ENCODE results near the gene SUSD3. TPM values are rescaled to one million over a fixed set of nuclear protein-coding genes. Genes with fewer than 3 reads are reported as not detected.
A peak's percentile ranks its signal among the peaks of the same experiment; 100 is the strongest.

SUSD3 gene
- total and polyA plus RNA-seq, 11 donors: 0.29 to 5.2 (median 0.53) TPM; not detected in 3

- 66 to 74% (median 70%) methylated on average over 13 to 18 of the region's 18 CpGs for WGBS, 4 donors
- DNase-seq: peak in 3 of 5 donors; percentile 15 to 47 (median 22)
- no peaks in the 10 kb centered on the region for H3K27me3 ChIP-seq
- intact Hi-C loops (cut with DNase I): loop anchor here in 1 of 10 donors (10.0 kb wide), 2 partner anchors 68 to 118 kb away; no protein-coding TSS in a partner anchor
- no peaks in the 10 kb centered on the region for H3K9me3 ChIP-seq
- peak in 1 of 4 donors; percentile 22 for ATAC-seq
- no peaks in the 10 kb centered on the region for H3K36me3 ChIP-seq
- peaks cover 0 to 14% (median 0%) of the 10 kb centered on the region in 12 donors for H3K4me1 ChIP-seq
- H3K27ac ChIP-seq: peak overlapping the region in 1 of 12 donors; percentile 18
- TF ChIP-seq POLR2A (IDR thresholded peaks at IDR 0.05): no peak
- TF ChIP-seq, protein P1, sequence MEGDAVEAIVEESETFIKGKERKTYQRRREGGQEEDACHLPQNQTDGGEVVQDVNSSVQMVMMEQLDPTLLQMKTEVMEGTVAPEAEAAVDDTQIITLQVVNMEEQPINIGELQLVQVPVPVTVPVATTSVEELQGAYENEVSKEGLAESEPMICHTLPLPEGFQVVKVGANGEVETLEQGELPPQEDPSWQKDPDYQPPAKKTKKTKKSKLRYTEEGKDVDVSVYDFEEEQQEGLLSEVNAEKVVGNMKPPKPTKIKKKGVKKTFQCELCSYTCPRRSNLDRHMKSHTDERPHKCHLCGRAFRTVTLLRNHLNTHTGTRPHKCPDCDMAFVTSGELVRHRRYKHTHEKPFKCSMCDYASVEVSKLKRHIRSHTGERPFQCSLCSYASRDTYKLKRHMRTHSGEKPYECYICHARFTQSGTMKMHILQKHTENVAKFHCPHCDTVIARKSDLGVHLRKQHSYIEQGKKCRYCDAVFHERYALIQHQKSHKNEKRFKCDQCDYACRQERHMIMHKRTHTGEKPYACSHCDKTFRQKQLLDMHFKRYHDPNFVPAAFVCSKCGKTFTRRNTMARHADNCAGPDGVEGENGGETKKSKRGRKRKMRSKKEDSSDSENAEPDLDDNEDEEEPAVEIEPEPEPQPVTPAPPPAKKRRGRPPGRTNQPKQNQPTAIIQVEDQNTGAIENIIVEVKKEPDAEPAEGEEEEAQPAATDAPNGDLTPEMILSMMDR (IDR thresholded peaks at IDR 0.05): no peak
- H3K4me3 ChIP-seq: no peak overlapping the region
Observed at GRCh38 chr9:93082841-93083411, 24.4 kb downstream of the SUSD3 start.

- intact Hi-C loops (cut with DNase I): loop anchor here in 1 of 10 donors (10.0 kb wide), 2 partner anchors 69 to 119 kb away; no protein-coding TSS in a partner anchor
- no peak overlapping the region for H3K4me3 ChIP-seq
- TF ChIP-seq POLR2A (IDR thresholded peaks at IDR 0.05): no peak
- TF ChIP-seq, protein P1 (IDR thresholded peaks at IDR 0.05): no peak
- peaks cover 0 to 14% (median 0%) of the 10 kb centered on the region in 12 donors for H3K4me1 ChIP-seq
- H3K36me3 ChIP-seq: no peaks in the 10 kb centered on the region
- DNase-seq (peak in 3 of 5 donors; percentile 9 to 33 (median 15)), ATAC-seq (no peak)
- H3K27me3 ChIP-seq: no peaks in the 10 kb centered on the region
- H3K9me3 ChIP-seq: no peaks in the 10 kb centered on the region
- 88 to 93% (median 92%) methylated on average over 8 of the region's 8 CpGs for WGBS, 4 donors
- H3K27ac ChIP-seq: peak overlapping the region in 1 of 12 donors; percentile 18
Observed at GRCh38 chr9:93083592-93084470, 25.3 kb downstream of the SUSD3 start.

DNA sequence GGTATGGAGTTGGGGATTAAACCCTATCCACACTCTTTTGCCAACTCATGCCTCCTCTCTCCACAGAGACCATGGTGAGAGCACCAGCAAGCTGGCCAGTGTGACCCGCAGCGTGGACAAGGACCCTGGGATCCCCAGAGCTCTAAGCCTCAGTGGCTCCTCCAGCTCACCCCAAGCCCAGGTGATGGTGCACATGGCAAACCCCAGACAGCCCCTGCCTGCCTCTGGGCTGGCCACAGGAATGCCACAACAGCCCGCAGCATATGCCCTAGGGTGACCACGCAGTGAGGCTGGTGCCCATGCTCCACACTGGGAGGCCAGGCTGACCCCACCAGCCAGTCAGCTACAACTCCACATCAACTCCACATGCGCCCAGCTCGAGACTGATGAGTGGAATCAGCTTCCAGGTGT is 26.0 kb downstream of the SUSD3 start:
- WGBS, 4 donors: 94 to 98% (median 96%) methylated on average over 2 to 6 of the region's 6 CpGs
- H3K4me1 ChIP-seq: peaks cover 0 to 14% (median 0%) of the 10 kb centered on the region in 12 donors
- H3K27me3 ChIP-seq: no peaks in the 10 kb centered on the region
- intact Hi-C loops (cut with DNase I): loop anchor here in 1 of 10 donors (10.0 kb wide), 2 partner anchors 70 to 120 kb away; no protein-coding TSS in a partner anchor
- no peaks in the 10 kb centered on the region for H3K9me3 ChIP-seq
- no peak overlapping the region for H3K4me3 ChIP-seq
- H3K27ac ChIP-seq: no peak overlapping the region
- no peak for ATAC-seq
- H3K36me3 ChIP-seq: no peaks in the 10 kb centered on the region
- peak in 3 of 5 donors; percentile 6 to 52 (median 29) for DNase-seq
- TF ChIP-seq, protein P1 (IDR thresholded peaks at IDR 0.05): no peak
- no peak for TF ChIP-seq POLR2A (IDR thresholded peaks at IDR 0.05)

GRCh38 chr9:93085676-93086075 is 27.2 kb downstream of the SUSD3 start:
- WGBS, 4 donors: 85 to 94% (median 88%) methylated on average over 4 of the region's 4 CpGs
- Histone ChIP-seq H3K27me3 (no peaks in the 10 kb centered on the region), H3K4me3 (no peak overlapping the region), H3K4me1 (peaks cover 0 to 14% (median 0%) of the 10 kb centered on the region in 12 donors), H3K36me3 (no peaks in the 10 kb centered on the region), H3K27ac (no peak overlapping the region), H3K9me3 (no peaks in the 10 kb centered on the region)
- peak in 1 of 5 donors; percentile 37 for DNase-seq
- TF ChIP-seq, protein P1 (IDR thresholded peaks at IDR 0.05): no peak
- no peak for TF ChIP-seq POLR2A (IDR thresholded peaks at IDR 0.05)
- ATAC-seq: no peak
- intact Hi-C loops (cut with DNase I): loop anchor here in 1 of 10 donors (10.0 kb wide), 2 partner anchors 71 to 121 kb away; no protein-coding TSS in a partner anchor
